PC-9 (cell line): Measurements from ENCODE around the gene PLEKHA1. TPM values are rescaled to one million over a fixed set of nuclear protein-coding genes. Genes with fewer than 3 reads are reported as not detected.

Experiments
- Bru-seq: library from RNA; stranded (reverse); fragments of 400-500 nt; gene quantifications from one replicate; lab custom pipeline; 2021; lab: Mats Ljungman, UMichigan
- BruChase-seq, 2 experiments: library from RNA; stranded (reverse); fragments of 400-500 nt; gene quantifications; one replicate each; lab custom pipeline; 2021; lab: Mats Ljungman, UMichigan
- BruUV-seq: library from RNA; stranded (reverse); fragments of 400-500 nt; replicated peaks from 2 replicates; lab custom pipeline; 2021; lab: Mats Ljungman, UMichigan
- CTCF ChIA-PET: fragments of 300-600 bp; sonication (Branson Sonifier 250); formaldehyde crosslinking; loops from one replicate; lab custom pipeline; 2022; ENCODE audit warnings: antibody characterized with exemption; lab: Charles Lee
- POLR2A ChIA-PET: fragments of 300-600 bp; sonication (Branson Sonifier 250); formaldehyde crosslinking; loops from one replicate; lab custom pipeline; 2022; ENCODE audit warnings: antibody characterized with exemption; ENCODE audit not compliant: unreplicated experiment; lab: Charles Lee
- DNase-seq, 2 experiments: peaks; one replicate each; pipeline versions ENCODE4 v3.0.0 to v3.0.0-alpha.2; 2015 to 2022; ENCODE audit warnings: mixed read lengths in 1 of 2
- H2AFZ ChIP-seq: fragments of 200-600 bp; sonication (generic); 2 replicates; pipeline ENCODE4 v1.8.1; 2017; ENCODE audit warnings: antibody characterized with exemption
- H3F3A ChIP-seq: fragments of 200-600 bp; sonication (generic); 2 replicates; pipeline ENCODE4 v1.8.1; 2017; ENCODE audit warnings: antibody characterized with exemption, mild to moderate bottlenecking, low read depth; ENCODE audit not compliant: insufficient read depth
- H3K27ac ChIP-seq: fragments of 200-600 bp; sonication (generic); 2 replicates; pipeline ENCODE4 v1.6.1; 2016; ENCODE audit warnings: mixed run types
- H3K27me3 ChIP-seq: fragments of 200-600 bp; sonication (generic); 2 replicates; pipeline ENCODE4 v1.6.1; 2016; ENCODE audit warnings: low read depth, mixed run types; ENCODE audit not compliant: insufficient read depth
- H3K36me3 ChIP-seq: fragments of 200-600 bp; sonication (generic); 2 replicates; pipeline ENCODE4 v1.6.1; 2016; ENCODE audit warnings: low read depth, mixed run types
- H3K4me1 ChIP-seq: fragments of 200-600 bp; sonication (generic); replicated peaks from 2 replicates; pipeline ENCODE4 v1.6.1; 2016; ENCODE audit warnings: mixed run types; ENCODE audit not compliant: insufficient read depth
- H3K4me2 ChIP-seq: fragments of 200-600 bp; sonication (generic); 2 replicates; pipeline ENCODE4 v1.6.1; 2017; ENCODE audit warnings: mixed run types
- H3K4me3 ChIP-seq: fragments of 200-600 bp; sonication (generic); 2 replicates; pipeline ENCODE4 v1.6.1; 2016; ENCODE audit warnings: mixed run types
- H3K79me2 ChIP-seq: fragments of 200-600 bp; sonication (generic); 2 replicates; pipeline ENCODE4 v1.6.1; 2017; ENCODE audit warnings: low read depth, mixed run types
- H3K9me2 ChIP-seq: fragments of 200-600 bp; sonication (generic); 2 replicates; pipeline ENCODE4 v1.8.1; 2017; ENCODE audit warnings: mild to moderate bottlenecking; ENCODE audit not compliant: insufficient read depth
- H3K9me3 ChIP-seq: fragments of 200-600 bp; sonication (generic); 2 replicates; pipeline ENCODE4 v1.8.1; 2016; ENCODE audit warnings: low read depth; ENCODE audit not compliant: insufficient read depth
- H4K20me1 ChIP-seq: fragments of 200-600 bp; sonication (generic); 2 replicates; pipeline ENCODE4 v1.8.1; 2017; ENCODE audit not compliant: insufficient read depth
- CTCF ChIP-seq: fragments of 200-600 bp; sonication (generic); conservative IDR thresholded peaks from 2 replicates; pipeline ENCODE4 v1.6.1; 2017; ENCODE audit warnings: mixed run types, antibody characterized with exemption, mild to moderate bottlenecking, moderate library complexity
- EZH2 ChIP-seq: fragments of 200-600 bp; sonication (generic); IDR thresholded peaks from 2 replicates; pipeline ENCODE4 v1.8.0; 2017; ENCODE audit warnings: antibody characterized with exemption, low read depth
- intact Hi-C: fragments of 100-400 bp; cut with micrococcal nuclease; formaldehyde crosslinking; loops from one replicate; pipeline ENCODE4 v1.10.0; 2022; ENCODE audit not compliant: unreplicated experiment
- long read RNA-seq: library from polyadenylated mRNA; stranded (forward); transcript quantifications from one replicate; pipeline ENCODE4 v2.0.0, GENCODE V29; 2022
- total RNA-seq: library from RNA; stranded (reverse); gene quantifications from 2 replicates; pipeline ENCODE4 v1.2.3, GENCODE V29; 2021

Gene PLEKHA1
- total RNA-seq = 33.8 and 39.9 TPM in 2 replicates
- Bru-seq, nascent RNA = percentile 81 among the genes with signal in this experiment
- BruChase-seq, experiment 1, labeled RNA remaining after a 2-hour chase = percentile 92 among the genes with signal in this experiment
- BruChase-seq, experiment 2, labeled RNA remaining after a 6-hour chase = percentile 87 among the genes with signal in this experiment
- long read RNA-seq, full-length matches to known transcripts = 14 of 62 reads
- long read RNA-seq, partial matches to known transcripts = 2 of 62 reads
- long read RNA-seq, other reads (novel, unspliced or antisense) = 46 of 62 reads

GRCh38 chr10:122374237-122374858 is at the start of gene PLEKHA1:
Gene PLEKHA1, plus strand, starts transcription at chr10:122374708. Its CDS starts 18,493 bp downstream, at chr10:122393201.
- BruUV-seq = no TSS peak
- H3K79me2 ChIP-seq = peaks cover 29% of the 10 kb centered on the region
- H4K20me1 ChIP-seq = no peaks in the 10 kb centered on the region
- no peaks in the 10 kb centered on the region for H3K9me3 ChIP-seq
- H3K36me3 ChIP-seq = no peaks in the 10 kb centered on the region
- peak within 1 kb of the TSS; percentile 96 for H3K4me2 ChIP-seq
- H3K27ac ChIP-seq = peak within 1 kb of the TSS; percentile 50
- peak within 1 kb of the TSS; percentile 62 for H3K4me3 ChIP-seq
- DNase-seq = peak; percentile 79 to 91
- H3K4me1 ChIP-seq = peaks cover 18% of the 10 kb centered on the region
- intact Hi-C loops = loop anchor here (5.0 to 10.0 kb wide), 2 partner anchors 37 to 80 kb away; no protein-coding TSS in a partner anchor
- no peaks in the 10 kb centered on the region for H3K27me3 ChIP-seq
- H3F3A ChIP-seq = 0 out of 2 replicates have a peak, but pooled peaks cover 4% of the 10 kb centered on the region
- CTCF ChIA-PET = interaction anchor here (0.8 kb wide), 1 partner anchor 81 kb away, joined by 11 read pairs; no protein-coding TSS in a partner anchor
- no peak; the same call in 1 of the 2 replicates for TF ChIP-seq CTCF
- no peak for TF ChIP-seq EZH2
- POLR2A ChIA-PET = interaction anchor here (0.6 to 1.2 kb wide), 4 partner anchors 13 to 66 kb away, joined by 3 to 6 read pairs (median 4); no protein-coding TSS in a partner anchor
- H3K9me2 ChIP-seq = no peaks in the 10 kb centered on the region
- H2AFZ ChIP-seq = peak within 1 kb of the TSS; percentile 92

DNA sequence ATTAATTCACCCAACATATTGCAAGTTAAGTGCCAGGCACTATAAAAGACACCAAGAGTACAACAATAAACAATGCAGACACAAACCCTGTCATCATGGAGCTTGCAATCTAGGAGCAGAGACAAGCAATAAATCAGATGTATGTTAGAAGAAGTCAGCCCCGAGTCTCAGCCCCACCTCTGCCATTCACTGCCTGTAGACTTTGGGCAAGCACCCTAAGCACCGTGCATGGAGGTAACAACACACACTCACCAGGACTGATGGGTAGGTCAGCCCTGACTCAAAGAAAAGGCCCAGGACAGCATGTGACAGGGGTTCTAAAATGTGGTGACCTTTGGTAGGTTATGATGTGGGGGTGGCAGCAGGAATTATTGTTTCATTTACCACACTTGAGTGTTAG is 49.3 kb upstream of the PLEKHA1 start:
- intact Hi-C loops = no loop called here
- Histone ChIP-seq H3K4me2 (no peak overlapping the region), H3K79me2 (no peaks in the 10 kb centered on the region), H3F3A (no peaks in the 10 kb centered on the region), H3K36me3 (no peaks in the 10 kb centered on the region), H3K4me1 (no peaks in the 10 kb centered on the region), H3K27ac (no peak overlapping the region), H3K9me2 (no peaks in the 10 kb centered on the region), H3K9me3 (no peaks in the 10 kb centered on the region), H2AFZ (no peak overlapping the region), H4K20me1 (no peaks in the 10 kb centered on the region), H3K27me3 (no peaks in the 10 kb centered on the region), H3K4me3 (no peak overlapping the region)
- ChIA-PET CTCF (no interaction called here), POLR2A (no interaction called here)
- no TSS peak for BruUV-seq
- no peak for TF ChIP-seq EZH2
- TF ChIP-seq CTCF = no peak
- DNase-seq = no peak

- POLR2A ChIA-PET = no interaction called here
- intact Hi-C loops = no loop called here
Observed at GRCh38 chr10:122326385-122326784, 48.1 kb upstream of the PLEKHA1 start.

More at GRCh38 chr10:122326385-122326784, 48.1 kb upstream of the PLEKHA1 start:
- Histone ChIP-seq H3K27ac (no peak overlapping the region), H2AFZ (no peak overlapping the region), H3K79me2 (no peaks in the 10 kb centered on the region), H3K36me3 (no peaks in the 10 kb centered on the region), H3K4me3 (no peak overlapping the region), H3K4me1 (no peaks in the 10 kb centered on the region), H3K27me3 (no peaks in the 10 kb centered on the region), H3K9me3 (no peaks in the 10 kb centered on the region), H3K4me2 (no peak overlapping the region), H3F3A (no peaks in the 10 kb centered on the region), H4K20me1 (no peaks in the 10 kb centered on the region), H3K9me2 (no peaks in the 10 kb centered on the region)
- no peak for TF ChIP-seq EZH2
- TF ChIP-seq CTCF = no peak
- BruUV-seq = no TSS peak
- no peak for DNase-seq
- CTCF ChIA-PET = no interaction called here
